Left lobe of liver (tissue), 2 donors: ENCODE results near the gene CD164L2. TPM values are rescaled to one million over a fixed set of nuclear protein-coding genes. Genes with fewer than 3 reads are reported as not detected.
"Not testable (repeated sequence)": the region's sequence is repeated elsewhere in the genome, so short reads cannot be mapped to it uniquely, and the experiment has no call there.

Experiments used
- ATAC-seq: fragments of 200-7000 bp; cut with Tn5 transposase; one replicate; pipeline ENCODE4 v1.9.1; 2020; ENCODE audit warnings: mild to moderate bottlenecking, moderate library complexity
- DNase-seq: peaks from one replicate; pipeline ENCODE4 v3.0.0-alpha.2; 2020; ENCODE audit warnings: low spot score
- total RNA-seq: library from RNA; stranded (reverse); gene quantifications from one replicate; pipeline ENCODE4 v1.2.1, GENCODE V29; 2021
- donor health status: DM: no; HTN: no; CAD: no; lungs with moderate emphysema.
- donor health status: DM: no; HTN: yes; CAD: no.

Gene CD164L2
- total RNA-seq, 1 donor from 2014 or later, result not detected

DNA sequence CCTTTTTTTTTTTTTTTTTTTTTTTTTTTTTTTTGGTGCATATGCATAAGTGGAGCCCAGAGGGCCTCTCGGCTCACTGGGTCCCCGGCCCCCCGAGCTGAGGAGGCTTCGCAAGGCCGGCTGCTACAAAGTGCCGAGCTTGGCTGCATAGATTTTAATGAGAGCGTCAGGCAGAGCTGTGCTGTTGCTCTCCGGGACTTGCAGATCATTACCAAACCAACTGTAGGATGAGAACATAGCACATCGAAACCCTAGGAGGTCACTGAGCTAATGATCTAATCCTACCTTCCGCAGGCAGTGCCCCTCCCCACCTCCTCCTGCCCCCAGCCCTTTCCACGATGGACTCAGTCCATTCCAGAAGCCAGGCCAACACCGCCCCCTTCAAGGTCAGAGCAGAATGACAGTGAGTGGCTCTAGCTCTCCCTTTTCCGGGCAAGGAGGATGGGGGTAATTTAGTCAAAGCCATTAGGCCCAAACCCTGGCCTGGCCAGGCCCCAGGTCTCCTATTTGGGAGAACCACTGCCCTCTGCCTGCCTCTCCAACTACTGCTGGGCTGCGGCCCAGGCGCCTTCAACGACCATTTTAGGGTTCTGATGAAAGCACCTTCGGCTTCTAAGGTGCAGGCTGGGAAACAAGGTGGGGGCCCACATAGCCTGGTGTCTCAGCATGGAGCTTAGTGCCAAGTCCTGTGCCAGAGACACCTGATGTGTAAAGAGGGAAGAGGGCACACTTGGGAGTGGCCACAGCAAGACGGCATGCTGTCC is 22.6 kb upstream of the CD164L2 start:
- ATAC-seq, DNase-seq: not testable (repeated sequence)

DNA sequence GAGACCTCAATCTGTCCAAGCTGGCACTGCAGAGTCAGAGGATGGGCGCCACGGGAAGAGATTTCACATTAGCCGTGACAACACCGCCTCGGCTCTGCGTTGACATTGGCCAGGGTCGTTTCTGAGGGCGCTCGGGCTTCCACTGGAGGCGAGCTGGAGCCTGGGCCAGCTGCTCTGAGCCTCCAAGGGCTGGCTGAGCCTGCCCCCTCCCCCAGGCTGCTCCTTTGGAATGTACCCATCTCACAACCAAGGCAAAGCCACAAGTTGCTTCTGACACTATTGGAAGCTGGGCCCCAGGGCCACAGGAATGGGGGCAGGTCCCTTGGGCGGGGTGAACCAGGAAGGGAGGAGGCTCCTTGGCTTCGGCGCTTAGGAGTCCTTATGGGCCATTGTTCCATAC is 21.9 kb upstream of the CD164L2 start:
- no peak for DNase-seq
- no peak for ATAC-seq

DNA sequence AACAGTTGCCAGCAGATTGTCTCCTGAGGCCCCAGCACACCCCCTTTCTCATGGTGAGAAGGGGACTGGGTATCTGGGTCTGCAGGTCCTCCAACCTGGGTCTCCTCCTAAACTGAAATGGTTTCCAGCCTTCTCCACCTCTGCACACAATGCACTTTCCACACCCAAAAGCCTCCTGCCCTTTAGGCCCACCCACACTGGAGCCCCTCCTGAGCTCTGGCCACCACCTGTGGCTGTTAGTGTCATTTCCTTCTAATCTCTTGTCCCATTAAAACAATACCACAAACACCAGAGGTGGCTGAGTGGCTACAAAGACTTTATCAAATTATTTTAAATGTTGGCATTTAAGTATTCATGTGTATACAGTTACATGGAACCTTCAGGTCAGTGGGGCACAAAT is 20.8 kb upstream of the CD164L2 start:
- ATAC-seq, result no peak

DNA sequence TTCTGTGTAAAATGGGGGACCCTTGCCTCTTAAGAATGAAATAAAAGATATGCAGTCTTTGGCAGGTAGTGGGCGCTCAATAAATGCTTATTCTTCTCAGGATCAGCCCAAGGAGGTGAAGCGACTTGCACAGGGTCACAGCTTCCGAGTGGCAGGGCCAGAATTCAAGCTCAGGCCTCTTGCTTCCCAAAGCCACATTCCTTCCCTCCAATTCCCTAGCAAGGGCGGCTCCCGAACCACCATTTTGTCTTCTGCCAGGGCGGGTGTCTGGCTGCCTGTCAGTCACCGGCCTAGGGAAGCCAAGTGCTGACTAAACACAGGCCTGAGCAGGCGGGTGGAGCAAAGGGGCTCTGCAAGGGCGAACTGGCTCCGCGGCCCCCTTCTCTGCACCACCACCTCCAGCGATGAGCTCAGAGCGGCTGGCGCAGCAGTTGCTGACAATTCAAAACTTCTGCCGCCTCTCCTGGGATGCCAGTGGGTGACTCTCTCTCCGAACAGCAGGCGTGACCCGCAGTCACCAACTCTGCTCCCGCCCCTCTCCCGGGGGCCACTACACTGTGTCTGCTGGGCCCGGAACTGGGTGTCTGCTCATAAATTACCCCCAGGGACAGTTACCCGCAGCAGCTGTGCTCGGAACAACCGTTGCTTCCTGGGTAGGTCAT is 20.1 kb upstream of the CD164L2 start:
- peak; percentile 19 for ATAC-seq
- DNase-seq, result no peak

More for the DNA sequence above, 20.8 kb upstream of the CD164L2 start:
- DNase-seq, result no peak

DNA sequence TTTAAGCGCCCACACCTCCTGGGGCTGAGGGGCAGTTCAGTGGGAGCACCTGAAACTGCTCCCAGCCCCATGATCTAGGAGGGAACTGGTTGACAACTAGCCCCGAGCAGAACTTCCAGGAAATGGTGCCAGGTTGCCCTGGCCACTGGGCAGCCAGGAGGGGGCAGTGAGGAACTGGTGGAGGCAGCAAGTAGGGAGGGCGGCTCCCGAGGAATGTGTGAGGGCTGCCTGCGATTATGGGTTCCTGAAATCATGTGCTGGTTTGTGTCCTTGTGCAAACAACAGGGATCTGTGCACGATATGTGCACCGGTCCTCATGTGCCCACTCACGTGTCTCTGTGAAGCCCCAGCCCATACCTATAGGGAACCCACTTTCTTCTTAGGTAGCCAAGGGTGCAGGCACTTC is 19.2 kb upstream of the CD164L2 start:
- ATAC-seq (peak; percentile 72), DNase-seq (peak; percentile 56)

DNA sequence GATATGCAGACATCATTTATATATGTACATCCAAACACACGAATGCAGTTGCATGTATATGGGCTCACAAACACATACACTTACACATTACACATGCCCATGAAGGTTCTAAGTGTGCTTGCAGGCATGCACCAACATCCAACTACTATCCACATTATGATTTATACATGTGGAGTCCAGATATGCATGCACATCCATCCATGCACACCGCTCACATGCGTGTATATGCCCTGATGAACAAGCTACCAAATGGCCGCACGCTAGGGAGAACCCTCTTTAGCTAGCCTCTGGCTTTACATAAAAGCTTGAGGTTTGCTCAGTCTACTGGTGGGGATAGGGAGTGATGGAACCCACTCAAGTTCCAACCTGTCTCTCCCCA is 17.8 kb upstream of the CD164L2 start:
- ATAC-seq (no peak), DNase-seq (no peak)

DNA sequence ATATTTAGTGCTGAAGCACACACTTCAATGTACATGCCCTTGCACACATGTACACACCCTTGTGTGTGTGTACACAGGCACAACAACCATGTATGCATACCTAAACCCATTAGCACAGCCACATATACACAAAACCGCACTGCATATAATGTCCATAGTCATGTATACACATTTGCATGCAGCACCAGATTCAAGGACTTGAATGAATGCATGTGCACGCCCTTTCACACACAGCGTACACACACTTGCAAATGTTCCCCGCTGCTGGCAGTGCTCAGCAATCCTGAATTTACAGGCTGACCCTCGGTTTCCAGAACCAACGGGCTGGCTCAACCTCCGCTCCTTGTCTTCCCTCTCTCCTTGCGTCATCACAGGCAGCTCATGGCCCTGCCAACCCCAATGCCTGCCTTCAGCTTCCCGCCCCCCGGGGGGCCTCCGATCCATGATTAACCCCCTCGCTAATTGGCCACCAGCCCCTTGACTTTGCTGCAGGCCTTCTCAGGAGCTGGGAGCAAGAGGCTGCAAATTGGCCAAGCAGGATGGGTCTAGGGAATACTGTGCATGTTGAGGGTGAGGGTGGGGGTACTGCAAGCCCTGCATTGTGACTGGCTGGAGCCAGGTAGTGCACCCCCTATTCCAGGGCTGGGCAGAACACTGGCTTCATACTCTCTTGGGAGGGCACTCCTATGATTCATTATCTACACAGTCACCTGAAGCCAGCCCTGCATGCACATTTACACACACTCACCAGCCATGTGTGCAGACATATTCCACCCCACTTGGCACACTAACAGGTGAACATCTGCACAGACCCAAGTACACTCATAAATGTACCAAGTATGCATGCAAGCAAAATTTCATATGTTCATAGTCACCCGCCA is 17.2 kb upstream of the CD164L2 start:
- DNase-seq (no peak), ATAC-seq (no peak)

DNA sequence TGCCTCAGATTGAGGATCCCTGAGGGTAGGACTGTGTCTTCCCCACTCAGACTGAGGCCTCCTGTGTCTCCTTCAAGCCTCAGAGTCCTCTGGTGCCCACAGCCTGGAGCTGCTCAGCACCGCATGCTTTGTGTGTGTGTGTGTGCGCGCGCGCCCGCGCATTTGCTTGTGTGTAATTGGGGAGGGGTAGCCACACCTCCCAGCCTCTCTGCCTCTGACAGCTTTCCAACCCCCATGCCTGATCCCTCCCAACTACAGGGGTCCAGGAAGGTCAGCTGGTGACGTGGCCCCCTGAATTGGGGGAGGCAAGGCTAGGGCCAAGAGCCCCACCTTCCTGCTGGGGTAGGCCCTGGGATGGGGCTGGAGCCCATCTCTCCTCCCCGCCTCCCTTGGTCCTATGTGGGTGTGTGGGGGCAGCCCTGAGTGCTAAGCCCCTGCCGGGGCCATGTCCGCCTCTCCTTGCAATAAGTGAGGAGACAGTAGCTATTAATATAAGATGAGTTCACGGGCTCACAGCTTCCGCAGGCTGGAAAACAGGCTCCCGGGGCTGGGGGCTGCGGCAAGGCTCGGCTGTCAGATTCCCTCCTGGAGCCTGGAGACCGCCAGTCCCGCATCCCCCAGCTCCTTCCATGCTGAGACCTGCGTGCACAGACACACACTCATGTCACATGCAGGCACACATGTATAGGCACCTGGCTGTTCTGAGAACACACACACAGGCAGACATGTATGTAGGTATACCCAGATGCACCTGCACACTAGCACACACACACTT is 16.3 kb upstream of the CD164L2 start:
- DNase-seq (no peak), ATAC-seq (no peak)

DNA sequence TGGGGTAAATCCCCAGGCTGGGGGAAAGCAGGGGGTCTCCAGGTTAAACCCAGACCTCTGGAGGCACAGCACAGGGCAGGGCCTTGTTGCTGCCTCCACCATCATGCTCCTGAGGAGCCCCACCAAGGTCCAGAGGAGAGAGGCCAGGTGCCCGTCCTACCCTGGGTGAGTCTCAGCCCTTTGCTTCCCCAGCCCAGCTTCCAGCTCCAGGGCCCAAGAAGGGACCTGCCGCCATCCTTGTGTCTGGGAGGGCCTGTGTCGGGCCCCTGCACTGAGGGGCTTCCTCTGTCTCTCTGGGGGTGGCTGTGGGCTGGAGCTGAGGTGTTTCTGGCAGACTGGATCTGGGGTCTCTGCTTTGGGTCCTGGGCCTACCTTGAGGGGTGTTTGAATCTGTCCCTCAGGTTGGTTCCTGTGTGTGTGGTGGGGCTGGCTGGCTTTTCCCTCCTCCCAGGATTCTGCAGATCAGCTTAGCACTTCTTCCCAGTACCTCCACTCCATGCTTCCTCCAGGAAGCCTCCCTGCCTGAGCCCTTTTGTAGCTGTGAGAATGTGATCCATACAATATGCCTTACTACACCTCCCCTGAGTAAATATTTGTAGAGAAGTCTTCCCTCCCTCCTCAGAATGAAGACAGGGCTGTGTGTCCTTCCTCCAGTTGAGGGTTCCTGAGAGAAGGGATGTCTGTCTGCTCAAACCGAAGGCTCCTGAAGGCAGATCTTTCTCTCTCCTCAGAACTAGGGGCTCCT is 15.4 kb upstream of the CD164L2 start:
- no peak for DNase-seq
- no peak for ATAC-seq

DNA sequence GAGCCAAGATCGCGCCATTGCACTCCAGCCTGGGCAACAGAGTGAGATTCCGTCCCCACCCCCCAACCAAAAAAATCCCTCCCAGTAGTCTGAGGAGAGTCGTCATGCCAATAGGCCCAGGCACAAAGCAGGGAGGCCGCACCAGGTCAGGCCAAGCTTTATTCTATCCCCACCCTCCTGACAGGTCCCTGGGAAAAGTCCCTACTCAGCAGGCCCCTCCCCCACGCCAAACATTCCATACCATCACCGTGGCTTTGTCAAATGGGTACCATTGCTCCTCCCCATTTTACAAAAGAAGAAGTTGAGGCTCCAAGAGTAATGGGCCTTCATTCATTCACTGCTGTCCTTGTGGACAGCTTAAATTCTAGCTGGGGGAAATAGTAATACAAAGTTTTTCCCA is 14.6 kb upstream of the CD164L2 start:
- ATAC-seq (no peak), DNase-seq (no peak)

DNA sequence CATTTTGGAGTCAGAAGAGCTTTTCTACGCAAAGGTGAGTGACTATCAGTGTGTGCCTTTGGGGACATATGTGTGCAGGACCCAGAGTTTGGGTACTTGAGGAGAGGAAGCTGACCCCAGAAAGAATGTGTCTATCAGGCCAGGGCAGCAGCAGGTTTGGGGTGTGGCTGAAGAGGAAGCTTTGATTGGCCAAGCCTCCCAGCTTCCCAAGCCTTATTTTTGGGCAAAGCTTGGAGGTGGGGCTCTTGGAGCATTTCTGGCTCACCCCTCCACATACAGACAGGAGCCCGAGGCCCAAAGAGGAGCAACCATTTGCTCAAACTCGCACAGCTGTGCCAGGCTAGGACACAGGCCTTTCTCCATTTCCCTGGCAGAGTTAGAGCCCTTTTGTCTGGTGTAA is 14.0 kb upstream of the CD164L2 start:
- no peak for ATAC-seq
- no peak for DNase-seq

DNA sequence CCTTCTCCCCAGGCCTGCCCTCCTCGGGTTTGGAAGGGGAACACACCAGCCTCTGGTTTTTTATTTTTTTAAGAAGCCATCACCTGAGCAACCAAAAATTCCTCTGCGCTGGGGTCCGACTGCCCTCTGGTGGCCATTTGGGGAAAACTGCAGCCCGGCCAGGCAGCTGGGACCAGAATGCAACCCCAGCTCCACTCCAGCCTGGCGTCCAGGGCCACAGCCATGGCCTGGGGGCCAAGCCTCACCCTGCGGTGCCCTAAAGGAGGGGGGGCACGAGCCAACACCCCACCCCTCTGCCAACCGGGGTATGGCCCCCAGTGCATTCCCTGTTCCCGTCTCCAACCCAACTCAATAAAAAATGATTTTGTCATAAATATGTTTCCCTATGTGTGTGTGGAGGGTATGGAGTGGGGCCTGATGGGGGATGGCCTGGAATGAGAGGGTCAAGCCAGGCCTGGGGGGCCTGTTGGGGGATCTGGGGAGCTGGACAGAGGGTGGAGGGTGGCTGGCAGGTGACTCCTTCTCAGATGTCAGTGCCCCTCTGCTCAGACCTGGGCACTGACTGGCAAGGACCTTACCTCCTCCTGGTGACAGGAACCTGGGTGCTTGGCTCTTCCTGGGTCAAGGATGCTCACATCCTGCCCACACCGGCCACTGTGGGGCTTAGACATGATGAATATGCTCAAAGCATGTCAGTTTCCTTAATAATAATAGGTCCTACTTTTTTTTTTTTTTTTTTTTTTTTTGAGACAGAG is 12.5 kb upstream of the CD164L2 start:
- DNase-seq (peak; percentile 76), ATAC-seq (peak; percentile 86)

DNA sequence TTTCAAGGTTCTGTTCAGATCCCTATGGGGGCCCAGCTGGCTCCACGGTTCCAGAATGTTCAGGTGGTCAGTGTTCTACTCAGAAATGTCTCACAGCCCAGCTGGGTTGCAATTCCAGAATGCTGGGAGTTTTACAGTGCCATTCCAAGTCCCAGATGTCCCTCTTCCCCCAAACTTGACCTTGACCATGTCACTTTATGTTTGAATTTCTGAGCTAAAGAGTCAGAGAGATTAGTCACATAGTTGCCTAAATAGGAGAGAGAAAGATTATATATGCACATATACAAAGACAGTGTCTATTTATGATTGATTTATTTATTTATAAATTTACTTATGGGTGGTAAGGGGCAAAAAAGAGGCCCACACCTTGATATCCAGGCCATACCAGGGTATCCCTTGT is 11.8 kb upstream of the CD164L2 start:
- ATAC-seq (no peak), DNase-seq (no peak)

DNA sequence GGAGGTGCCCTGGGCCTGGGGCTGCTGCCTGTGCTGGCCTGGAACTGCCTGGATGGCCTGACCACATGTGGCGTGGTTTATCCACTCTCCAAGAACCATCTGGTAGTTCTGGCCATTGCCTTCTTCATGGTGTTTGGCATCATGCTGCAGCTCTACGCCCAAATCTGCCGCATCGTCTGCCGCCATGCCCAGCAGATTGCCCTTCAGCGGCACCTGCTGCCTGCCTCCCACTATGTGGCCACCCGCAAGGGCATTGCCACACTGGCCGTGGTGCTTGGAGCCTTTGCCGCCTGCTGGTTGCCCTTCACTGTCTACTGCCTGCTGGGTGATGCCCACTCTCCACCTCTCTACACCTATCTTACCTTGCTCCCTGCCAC is 11.1 kb upstream of the CD164L2 start:
- DNase-seq, result no peak
- no peak for ATAC-seq

DNA sequence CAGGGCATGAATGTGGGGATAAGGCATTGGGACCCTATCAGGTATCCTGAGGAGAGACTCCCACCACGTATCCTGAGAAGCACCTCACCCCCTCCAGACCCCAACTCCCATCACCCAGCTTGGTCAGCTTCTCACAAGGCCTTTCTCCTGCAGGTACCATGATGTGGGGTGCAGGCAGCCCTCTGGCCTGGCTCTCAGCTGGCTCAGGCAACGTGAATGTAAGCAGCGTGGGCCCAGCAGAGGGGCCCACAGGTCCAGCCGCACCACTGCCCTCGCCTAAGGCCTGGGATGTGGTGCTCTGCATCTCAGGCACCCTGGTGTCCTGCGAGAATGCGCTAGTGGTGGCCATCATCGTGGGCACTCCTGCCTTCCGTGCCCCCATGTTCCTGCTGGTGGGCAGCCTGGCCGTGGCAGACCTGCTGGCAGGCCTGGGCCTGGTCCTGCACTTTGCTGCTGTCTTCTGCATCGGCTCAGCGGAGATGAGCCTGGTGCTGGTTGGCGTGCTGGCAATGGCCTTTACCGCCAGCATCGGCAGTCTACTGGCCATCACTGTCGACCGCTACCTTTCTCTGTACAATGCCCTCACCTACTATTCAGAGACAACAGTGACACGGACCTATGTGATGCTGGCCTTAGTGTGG is 10.6 kb upstream of the CD164L2 start:
- no peak for DNase-seq
- no peak for ATAC-seq

DNA sequence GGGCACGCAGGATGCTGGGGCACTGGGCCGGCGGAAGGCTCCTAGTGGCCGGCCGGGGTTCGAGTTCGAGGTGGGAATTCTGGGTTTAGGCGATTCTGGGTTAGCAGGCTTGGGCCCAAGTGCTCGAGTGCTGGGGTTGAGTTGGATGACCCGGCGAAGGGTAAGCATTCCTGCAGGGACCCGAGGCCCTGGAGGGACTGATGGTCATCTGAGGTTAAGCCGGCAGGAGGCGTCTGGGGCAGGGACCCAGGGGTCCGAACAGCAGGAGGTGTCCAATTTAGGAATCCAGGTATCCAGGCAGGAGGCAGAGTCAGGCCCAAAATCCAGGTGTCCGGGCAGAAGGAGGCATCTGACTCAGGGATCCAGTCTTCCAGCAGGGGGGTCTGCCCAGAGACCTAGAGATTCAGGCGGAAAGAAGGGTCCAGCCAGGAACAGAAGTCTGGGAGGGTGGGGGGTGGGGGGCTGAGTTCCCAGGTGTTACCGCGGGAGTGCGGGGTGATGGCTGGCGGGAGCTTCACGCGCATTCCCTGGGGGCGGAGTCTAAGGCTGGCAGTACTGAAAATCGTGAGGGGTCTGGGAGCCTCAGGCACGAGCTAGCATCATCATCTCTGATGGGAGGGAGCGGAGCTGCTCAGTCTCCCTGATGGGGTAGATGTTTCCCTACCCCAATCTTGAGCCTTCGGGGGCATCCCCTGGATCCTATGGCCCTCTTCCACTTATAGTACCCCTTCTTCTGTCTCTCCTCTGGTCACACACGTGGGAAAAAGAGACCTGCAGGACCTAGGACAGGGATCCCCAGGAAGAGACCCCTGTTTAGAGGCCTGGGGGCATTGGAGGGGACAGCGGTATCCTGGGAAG is 9.9 kb upstream of the CD164L2 start:
- ATAC-seq, result no peak
- no peak for DNase-seq

DNA sequence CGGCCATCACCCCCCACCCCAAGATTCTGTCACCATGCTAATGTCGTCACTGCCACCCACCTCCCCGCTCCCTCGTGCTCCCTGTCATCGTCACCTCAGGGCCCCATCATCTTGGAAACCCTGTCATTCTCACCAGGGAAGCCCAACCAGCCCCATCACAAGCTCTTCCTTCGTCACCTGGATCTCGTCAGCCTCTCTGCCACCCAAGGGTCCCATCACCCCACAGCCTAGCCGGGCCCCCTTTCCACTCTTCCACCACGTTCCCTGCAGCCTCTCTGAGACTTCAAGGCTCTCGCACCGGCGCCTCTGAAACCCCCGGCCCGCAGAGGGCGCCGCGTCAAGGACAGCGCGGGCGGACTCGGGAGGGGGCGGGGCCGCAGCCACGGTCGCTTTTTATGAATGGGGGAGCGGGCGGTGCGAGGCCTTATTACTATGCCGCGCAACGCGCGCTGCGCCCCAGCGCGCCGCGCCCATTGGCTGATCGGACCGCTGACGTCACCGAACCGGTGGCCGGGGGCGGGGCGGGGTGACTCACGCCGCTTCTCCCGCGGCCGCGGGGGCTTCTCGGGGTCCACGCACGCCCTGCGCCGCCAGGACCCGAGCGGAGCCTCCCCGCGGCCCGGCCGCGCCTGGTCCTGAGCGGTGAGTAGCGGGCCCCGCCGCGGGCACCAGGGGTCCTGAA is 9.1 kb upstream of the CD164L2 start, which contains the start of gene GPR3:
Gene GPR3 (plus strand): TSS at position 527 of the 682 bp plus-strand sequence. CDS start 1,177 bp downstream, outside the sequence.
- DNase-seq (peak; percentile 73), ATAC-seq (peak; percentile 69)
